ENCODE results near the gene GSN.

Gene GSN

DNA sequence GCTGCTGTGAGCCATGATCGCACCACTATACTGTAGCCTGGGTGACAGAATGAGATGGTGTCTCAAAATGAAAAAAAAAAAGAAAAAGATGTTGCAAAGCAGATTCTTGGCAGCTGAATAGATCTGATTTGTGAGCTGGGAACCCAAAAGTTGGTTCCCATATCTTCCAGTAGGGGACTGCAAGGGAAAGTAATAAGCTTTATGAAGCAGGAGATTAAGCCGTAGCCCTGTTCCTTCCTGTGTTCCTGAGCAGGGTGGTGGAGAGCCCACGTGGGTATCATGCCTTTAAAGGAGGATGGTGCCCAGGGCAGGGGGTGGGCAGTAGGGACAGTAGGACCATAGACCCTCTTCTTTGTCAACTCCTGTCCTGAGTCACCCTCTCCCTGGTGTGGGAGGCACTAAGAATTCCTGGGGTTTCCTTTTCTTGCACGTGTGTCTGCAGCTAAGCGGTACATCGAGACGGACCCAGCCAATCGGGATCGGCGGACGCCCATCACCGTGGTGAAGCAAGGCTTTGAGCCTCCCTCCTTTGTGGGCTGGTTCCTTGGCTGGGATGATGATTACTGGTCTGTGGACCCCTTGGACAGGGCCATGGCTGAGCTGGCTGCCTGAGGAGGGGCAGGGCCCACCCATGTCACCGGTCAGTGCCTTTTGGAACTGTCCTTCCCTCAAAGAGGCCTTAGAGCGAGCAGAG lies 64.2 kb downstream of the GSN start:
- Histone ChIP-seq H3K27me3 (no peaks in the 10 kb centered on the region), H3K4me3 (ENCODE audit: low read depth, low read length) (no peak overlapping the region), H3K36me3 (no peaks in the 10 kb centered on the region), H3K9me3 (no peaks in the 10 kb centered on the region), H3K4me1 (peaks cover 13% of the 10 kb centered on the region)
- TF ChIP-seq, protein P1, sequence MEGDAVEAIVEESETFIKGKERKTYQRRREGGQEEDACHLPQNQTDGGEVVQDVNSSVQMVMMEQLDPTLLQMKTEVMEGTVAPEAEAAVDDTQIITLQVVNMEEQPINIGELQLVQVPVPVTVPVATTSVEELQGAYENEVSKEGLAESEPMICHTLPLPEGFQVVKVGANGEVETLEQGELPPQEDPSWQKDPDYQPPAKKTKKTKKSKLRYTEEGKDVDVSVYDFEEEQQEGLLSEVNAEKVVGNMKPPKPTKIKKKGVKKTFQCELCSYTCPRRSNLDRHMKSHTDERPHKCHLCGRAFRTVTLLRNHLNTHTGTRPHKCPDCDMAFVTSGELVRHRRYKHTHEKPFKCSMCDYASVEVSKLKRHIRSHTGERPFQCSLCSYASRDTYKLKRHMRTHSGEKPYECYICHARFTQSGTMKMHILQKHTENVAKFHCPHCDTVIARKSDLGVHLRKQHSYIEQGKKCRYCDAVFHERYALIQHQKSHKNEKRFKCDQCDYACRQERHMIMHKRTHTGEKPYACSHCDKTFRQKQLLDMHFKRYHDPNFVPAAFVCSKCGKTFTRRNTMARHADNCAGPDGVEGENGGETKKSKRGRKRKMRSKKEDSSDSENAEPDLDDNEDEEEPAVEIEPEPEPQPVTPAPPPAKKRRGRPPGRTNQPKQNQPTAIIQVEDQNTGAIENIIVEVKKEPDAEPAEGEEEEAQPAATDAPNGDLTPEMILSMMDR (IDR thresholded peaks at IDR 0.05; ENCODE audit: low read depth, low read length): no peak
- no peak for DNase-seq

DNA sequence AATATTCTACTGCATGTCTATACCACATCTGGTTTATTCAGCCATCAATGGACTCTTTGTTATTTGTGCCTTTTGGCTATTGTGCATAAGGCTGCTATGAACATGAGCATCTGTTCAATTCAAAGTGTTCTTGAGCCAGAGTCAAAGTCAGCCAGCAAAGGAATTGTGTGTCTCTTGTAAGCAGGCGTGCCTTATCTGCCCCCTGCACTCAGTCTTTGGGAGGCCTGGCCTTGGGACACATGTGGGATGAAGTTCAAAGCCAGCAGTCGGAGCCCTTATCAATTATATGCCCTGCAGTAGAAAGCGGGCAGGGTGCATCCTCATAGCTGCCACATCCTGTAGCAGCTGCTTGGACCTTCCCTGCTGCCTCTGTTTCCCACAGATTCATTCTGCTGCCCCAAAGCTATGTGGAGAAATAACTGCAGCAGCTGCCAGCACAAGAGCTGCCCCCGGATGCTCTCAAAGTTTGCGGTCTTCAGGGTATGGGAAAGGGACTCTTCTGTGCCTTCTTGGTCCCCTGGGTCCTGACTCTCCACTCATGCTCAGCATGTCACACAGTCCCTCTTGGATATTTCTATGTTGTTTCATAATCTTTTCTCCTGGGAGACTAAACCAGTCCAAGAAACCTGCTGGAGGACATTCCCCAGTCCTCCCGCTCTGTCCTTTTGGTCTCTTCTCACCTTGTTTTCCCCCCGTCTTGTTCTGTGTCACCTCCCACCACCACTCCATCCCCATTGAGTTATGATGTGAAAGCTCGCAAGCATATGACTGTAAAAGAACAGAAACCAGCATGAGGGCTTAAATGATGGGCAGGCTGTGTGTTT lies 66.2 kb downstream of the GSN start:
- no peak for DNase-seq
- Histone ChIP-seq H3K4me1 (peaks cover 13% of the 10 kb centered on the region), H3K27me3 (no peaks in the 10 kb centered on the region), H3K9me3 (no peaks in the 10 kb centered on the region), H3K4me3 (ENCODE audit: low read depth, low read length) (no peak overlapping the region), H3K36me3 (no peaks in the 10 kb centered on the region)
- TF ChIP-seq, protein P1 (IDR thresholded peaks at IDR 0.05; ENCODE audit: low read depth, low read length): no peak

DNA sequence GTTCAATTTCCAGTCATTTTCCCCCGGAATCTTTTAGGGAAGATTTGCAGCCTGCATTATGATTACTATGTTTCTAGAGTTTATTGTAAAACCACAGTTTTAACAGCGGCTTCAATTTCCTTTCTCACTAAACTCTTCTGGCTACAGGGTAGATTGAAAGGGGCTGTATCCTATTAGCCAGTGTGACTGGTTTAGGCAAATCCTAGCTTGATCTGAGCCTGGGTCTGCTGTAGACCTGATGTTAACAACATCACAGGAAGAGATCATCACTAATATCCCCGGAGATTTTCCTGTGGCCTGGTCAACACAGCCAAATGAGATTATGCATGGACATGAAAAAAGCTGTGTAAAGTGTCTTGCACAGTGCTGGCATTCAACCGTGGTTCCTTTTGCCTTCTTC lies 68.7 kb downstream of the GSN start:
- TF ChIP-seq, protein P1 (IDR thresholded peaks at IDR 0.05; ENCODE audit: low read depth, low read length): no peak
- peak; percentile 37 for DNase-seq
- no peaks in the 10 kb centered on the region for H3K36me3 ChIP-seq

DNA sequence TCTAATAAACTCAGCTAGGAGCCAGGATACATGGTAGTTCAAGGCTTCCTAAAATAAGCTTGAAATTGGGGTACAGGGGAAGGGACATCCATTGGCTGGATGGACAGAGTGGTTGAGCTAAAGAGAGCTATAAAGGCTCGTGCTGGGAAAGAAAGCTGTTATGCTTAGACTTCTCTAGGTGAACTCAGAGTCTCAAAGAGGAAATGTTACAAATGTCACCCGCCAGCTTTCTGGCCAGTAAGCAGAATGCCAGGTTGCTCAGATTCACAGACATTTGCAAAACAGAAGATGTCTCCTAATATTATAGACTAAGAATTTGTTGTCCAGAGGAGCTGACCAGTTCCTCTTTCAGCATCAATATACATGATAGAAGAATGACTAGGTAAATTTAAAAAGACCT lies 71.5 kb downstream of the GSN start:
- no peaks in the 10 kb centered on the region for H3K27me3 ChIP-seq
- H3K4me1 ChIP-seq: peaks cover 13% of the 10 kb centered on the region
- DNase-seq: no peak
- TF ChIP-seq, protein P1 (IDR thresholded peaks at IDR 0.05; ENCODE audit: low read depth, low read length): no peak
- H3K36me3 ChIP-seq: peaks cover 8% of the 10 kb centered on the region
- no peaks in the 10 kb centered on the region for H3K9me3 ChIP-seq
- H3K4me3 ChIP-seq (ENCODE audit: low read depth, low read length): no peak overlapping the region

More for the DNA sequence above, 68.7 kb downstream of the GSN start:
- no peaks in the 10 kb centered on the region for H3K9me3 ChIP-seq
- no peak overlapping the region for H3K4me3 ChIP-seq (ENCODE audit: low read depth, low read length)
- H3K27me3 ChIP-seq: no peaks in the 10 kb centered on the region
- H3K4me1 ChIP-seq: peaks cover 13% of the 10 kb centered on the region

DNA sequence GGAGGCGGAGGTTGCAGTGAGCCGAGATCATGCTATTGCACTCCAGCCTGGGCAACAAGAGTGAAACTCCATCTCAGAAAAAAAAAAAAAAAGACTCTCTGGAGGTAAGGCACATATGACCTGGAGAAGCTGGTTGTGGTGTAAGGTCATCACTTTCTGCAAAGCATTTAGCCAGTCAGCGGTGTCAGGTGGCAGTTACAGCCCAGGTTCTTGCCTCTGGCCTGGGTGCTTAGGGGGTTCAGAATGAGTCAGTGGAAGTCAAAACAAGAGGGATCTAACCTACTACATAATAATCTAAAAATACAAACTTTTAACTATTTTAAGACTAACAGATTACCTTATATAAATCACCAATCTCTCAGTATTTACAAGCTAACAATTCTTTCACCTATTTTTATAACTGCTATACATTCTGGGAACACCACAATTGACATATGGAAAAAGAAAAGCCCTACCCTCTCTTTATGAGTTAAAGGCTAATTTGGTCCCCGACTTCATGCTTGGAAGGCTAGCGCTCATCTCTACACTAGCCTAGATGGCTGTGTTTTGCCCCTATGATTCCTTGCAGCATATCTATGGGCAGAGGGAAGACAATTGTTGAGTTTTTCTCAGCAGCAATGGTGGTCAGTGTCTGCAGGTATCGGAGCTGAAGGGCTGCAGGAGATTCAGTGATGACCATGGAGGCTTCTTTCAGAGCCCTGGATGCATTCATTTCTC lies 72.9 kb downstream of the GSN start:
- no peaks in the 10 kb centered on the region for H3K9me3 ChIP-seq
- H3K4me1 ChIP-seq: peaks cover 13% of the 10 kb centered on the region
- no peak for DNase-seq
- H3K36me3 ChIP-seq: peaks cover 8% of the 10 kb centered on the region
- no peaks in the 10 kb centered on the region for H3K27me3 ChIP-seq
- no peak overlapping the region for H3K4me3 ChIP-seq (ENCODE audit: low read depth, low read length)
- TF ChIP-seq, protein P1 (IDR thresholded peaks at IDR 0.05; ENCODE audit: low read depth, low read length): no peak
